Neural progenitor cell (in vitro differentiated cells): ENCODE results near the gene SRPK1.

Source experiments
- CTCF ChIP-seq: fragments of 200-600 bp; sonication (generic); IDR thresholded peaks from 2 replicates; pipeline ENCODE4 v1.5.1; 2017; ENCODE audit warnings: antibody characterized with exemption, mild to moderate bottlenecking
- EZH2 ChIP-seq: fragments of 200-600 bp; sonication (generic); IDR thresholded peaks from 2 replicates; pipeline ENCODE4 v1.6.1; 2017; ENCODE audit warnings: antibody characterized with exemption, mild to moderate bottlenecking, moderate library complexity
- EZH2phosphoT487 ChIP-seq: fragments of 200-600 bp; sonication (generic); IDR thresholded peaks from 2 replicates; pipeline ENCODE4 v1.6.1; 2017; ENCODE audit warnings: antibody characterized with exemption

- TF ChIP-seq CTCF (no peak), EZH2 (no peak), EZH2phosphoT487 (no peak)
Measured at GRCh38 chr6:35811699-35811995, 109.3 kb downstream of the SRPK1 start.
